SW480 (cell line): ENCODE results near the gene GP1BB.
A peak's percentile ranks its signal among the peaks of the same experiment; 100 is the strongest.
"Not testable (repeated sequence)": the region's sequence is repeated elsewhere in the genome, so short reads cannot be mapped to it uniquely, and the experiment has no call there.

Experiments used
- DNase-seq: peaks from one replicate; pipeline ENCODE4 v3.0.0-alpha.2; 2016; ENCODE audit warnings: low spot score

GP1BB gene

GRCh38 chr22:19714312-19715187 lies 8.8 kb upstream of the GP1BB start, which contains the start of gene SEPTIN5:
TSS of gene SEPTIN5 (plus strand) at chr22:19714503. CDS start at chr22:19714589, 86 bp downstream.
- no peak for DNase-seq

- DNase-seq, result no peak
Observed at GRCh38 chr22:19715188-19715930, 8.0 kb upstream of the GP1BB start.

- no peak for DNase-seq
Observed at GRCh38 chr22:19716041-19716828, 7.1 kb upstream of the GP1BB start.

- no peak for DNase-seq
Observed at GRCh38 chr22:19716829-19717105, 6.6 kb upstream of the GP1BB start.

GRCh38 chr22:19717181-19717580 lies 6.2 kb upstream of the GP1BB start:
- DNase-seq, result no peak

- peak; percentile 42 for DNase-seq
Observed at GRCh38 chr22:19717691-19718455, 5.5 kb upstream of the GP1BB start.

- no peak for DNase-seq
Observed at GRCh38 chr22:19718456-19719049, 4.8 kb upstream of the GP1BB start.

- DNase-seq, result no peak
Observed at GRCh38 chr22:19719050-19719482, 4.3 kb upstream of the GP1BB start.

- DNase-seq, result no peak
Observed at GRCh38 chr22:19719488-19720021, 3.8 kb upstream of the GP1BB start.

GRCh38 chr22:19720150-19720827 lies 3.0 kb upstream of the GP1BB start:
- DNase-seq, result no peak

- DNase-seq, result no peak
Observed at GRCh38 chr22:19720999-19721329, 2.4 kb upstream of the GP1BB start.

GRCh38 chr22:19721330-19722177 lies 1.8 kb upstream of the GP1BB start:
- DNase-seq, result no peak

- DNase-seq, result peak; percentile 45
Observed at GRCh38 chr22:19722178-19722981, 959 bp upstream of the GP1BB start.

- no peak for DNase-seq
Observed at GRCh38 chr22:19722982-19723231, 432 bp upstream of the GP1BB start.

- DNase-seq, result no peak
Observed at GRCh38 chr22:19723983-19724827, 866 bp downstream of the GP1BB start.

- no peak for DNase-seq
Observed at GRCh38 chr22:19724927-19725661, 1.8 kb downstream of the GP1BB start.

GRCh38 chr22:19726064-19726788 lies 2.9 kb downstream of the GP1BB start:
- not testable (repeated sequence) for DNase-seq
